ENCODE data around the gene FLT4.
"Not testable (repeated sequence)": the region's sequence is repeated elsewhere in the genome, so short reads cannot be mapped to it uniquely, and the experiment has no call there.

Gene FLT4

DNA sequence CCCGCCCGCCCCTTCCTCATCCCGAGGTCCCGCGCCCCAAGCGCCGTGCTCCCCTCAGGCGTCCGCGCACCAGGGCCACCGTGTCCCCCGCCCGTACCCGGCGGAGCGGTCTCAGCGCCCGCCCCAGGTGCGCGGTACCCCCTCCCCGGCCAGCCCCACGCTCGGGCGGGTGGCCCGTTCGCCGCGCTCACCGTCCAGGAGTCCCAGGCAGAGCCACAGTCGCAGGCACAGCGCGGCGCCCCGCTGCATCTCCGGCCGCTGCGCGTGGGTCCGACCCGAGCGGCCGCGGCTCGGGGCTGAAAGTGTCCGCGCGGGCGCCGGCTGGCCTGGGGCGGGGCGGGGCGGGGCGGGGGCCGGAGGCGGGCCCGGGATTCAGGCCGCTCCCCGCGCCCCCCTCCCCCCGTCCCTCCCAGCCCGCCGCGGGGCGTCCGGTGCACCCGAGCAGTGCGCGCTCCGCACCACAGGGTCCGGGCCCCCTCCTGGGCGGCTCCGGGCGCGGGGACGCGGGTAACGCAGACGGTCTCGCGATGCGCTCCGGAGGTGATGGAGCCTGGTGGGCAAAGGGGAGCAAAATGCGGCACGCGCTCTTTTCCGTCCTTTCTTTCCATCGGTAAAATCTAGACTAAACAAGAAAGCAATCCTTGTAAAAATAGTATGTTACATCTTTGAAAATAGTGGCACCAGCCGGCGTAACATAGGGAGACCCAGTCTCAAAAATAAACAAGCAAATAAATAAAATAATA lies at the start of gene FLT4:
FLT4 (minus strand) TSS at position 304 of the 743 bp plus-strand sequence; CDS start at position 249, 55 bp downstream.
- in situ Hi-C loops (cut with MboI; ENCODE audit: low sequenced_read_pairs) = no loop called here

DNA sequence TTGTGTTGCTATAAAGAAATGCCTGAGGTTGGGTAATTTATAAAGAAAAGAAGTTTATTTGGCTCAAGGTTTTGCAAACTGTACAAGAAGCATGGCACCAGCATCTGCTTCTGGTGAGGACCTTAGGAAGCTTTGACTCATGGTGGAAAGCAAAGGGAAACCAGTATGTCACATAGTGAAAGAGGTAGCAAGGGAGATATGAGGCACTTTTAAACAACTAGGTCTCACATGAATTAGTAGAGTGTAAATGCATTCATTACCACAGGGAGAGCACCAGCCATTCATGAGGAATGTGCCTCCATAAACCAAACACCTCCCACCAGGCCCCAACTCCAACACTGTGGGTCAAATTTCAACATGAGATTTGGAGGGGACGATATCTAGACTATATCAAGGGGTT lies 49.6 kb upstream of the FLT4 start:
- in situ Hi-C loops (cut with MboI; ENCODE audit: low sequenced_read_pairs) = no loop called here

DNA sequence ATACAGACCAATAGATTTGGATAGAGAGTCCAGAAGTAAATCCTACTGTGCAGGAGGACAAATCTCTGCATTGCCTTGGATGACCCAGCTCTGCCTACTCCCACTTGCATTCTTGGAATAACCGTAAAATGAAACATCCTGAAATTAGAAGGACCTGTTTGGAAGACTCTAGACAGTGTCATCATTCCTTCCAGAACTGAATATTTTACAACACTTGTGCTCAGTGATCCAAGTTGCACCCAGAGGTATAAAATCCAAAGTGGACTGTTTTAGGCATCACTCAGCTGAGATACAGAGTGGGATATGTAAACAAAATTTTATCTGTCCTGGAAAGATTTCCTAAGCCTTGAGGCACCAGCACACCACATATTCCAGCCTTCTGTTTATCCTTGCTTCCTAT lies 46.7 kb upstream of the FLT4 start:
- in situ Hi-C loops (cut with MboI; ENCODE audit: low sequenced_read_pairs) = no loop called here

DNA sequence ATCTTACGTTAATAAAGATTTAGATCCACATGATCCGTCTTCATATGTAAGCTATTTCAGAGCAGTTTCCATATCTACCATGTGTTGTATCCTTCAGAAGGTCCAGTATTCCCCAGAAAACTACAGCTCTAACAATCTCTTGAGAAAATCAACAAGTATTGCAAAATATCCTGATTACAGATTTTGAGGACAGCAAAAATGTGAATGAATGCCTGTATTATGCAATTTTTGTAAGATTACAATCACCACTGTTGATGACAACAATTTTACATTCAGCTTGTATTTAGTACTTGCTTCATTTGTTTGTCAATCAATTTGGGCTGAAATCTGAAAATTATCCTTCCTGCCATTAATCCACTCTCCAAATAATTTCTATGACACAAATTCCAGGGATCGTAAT lies 43.0 kb upstream of the FLT4 start:
- in situ Hi-C loops (cut with MboI; ENCODE audit: low sequenced_read_pairs) = no loop called here

DNA sequence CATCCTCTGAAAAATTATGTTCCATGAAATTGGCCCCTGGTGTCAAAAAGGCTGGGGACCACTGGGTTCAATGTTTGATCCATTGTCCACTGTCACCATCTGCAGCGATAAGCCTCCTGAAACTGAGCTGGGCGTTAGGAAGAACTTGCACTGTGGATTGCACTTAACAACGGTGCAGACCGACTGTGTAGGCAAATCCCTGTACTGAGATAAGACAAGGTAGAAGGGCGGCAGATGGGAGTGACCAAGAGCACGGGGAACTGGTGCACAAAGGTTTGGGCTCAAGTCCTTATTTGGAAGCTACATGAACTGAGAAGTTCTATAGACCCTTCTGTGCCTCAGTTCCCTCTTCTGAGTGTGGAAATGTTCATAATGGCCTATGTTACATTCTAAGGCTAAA lies 41.6 kb upstream of the FLT4 start:
- in situ Hi-C loops (cut with MboI; ENCODE audit: low sequenced_read_pairs) = no loop called here

DNA sequence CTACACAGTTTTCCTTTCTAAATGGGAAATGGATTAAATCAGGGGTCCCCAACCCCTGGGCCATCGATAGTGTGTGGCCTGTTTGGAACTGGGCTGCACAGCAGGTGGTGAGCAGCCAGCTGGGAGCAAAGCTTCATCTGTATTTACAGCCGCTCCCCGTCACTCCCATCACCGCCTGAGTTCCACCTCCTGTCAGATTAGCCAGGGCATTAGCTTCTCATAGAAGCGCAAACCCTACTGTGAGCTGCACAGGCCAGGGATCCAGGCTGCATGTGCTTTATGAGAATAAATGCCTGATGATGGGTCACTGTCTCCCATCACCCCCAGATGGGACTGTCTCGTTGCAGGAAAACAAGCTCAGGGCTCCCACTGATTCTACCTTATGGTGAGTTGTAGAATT lies 41.2 kb upstream of the FLT4 start:
- in situ Hi-C loops (cut with MboI; ENCODE audit: low sequenced_read_pairs) = no loop called here

DNA sequence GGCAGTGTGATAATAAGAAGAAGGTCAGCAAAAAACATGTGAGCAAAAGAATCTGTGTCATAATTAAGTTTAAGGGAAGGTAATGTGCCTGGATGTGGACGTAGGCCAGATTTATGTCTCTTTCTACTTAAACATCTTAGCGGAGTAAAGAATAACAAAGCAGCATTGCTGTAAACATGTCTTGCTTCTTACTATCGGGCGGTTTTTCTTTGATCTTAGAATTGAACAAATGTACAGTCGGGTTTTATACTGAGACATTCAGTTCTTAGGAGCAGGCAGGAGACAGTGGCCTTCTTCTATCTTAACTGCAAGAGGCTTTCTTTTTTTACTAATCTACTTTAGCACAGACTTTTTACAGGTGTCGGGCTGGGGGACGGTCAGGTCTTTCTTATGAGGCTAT lies 40.4 kb upstream of the FLT4 start:
- in situ Hi-C loops (cut with MboI; ENCODE audit: low sequenced_read_pairs) = no loop called here

DNA sequence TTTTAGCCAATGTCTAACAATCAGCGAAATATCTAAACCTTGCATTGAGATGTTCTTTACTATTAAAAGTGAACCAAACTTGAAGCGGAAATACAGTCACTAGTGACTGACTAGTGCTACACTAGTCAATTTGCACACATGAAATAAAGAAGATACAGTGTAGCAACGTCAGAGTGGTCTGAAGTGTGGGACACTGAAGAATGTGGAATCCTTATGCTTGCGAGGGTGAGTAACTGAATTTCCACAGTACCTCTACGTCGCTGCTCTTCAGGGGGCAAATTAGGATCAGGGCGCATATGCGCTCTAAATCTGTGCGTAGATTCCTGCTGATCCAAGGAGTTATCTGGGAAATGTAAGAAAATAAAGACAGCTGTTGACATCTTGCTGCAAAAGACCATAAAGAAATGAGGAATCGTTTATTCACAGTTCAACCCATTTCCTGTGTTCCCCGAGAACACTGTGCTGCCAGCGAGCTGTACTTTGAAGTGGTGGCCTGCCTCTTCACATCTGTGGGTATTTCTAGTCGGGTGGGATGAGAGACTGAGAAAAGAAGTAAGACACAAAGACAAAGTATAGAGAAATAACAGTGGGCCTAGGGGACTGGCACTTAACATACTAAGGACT lies 39.8 kb upstream of the FLT4 start:
- in situ Hi-C loops (cut with MboI; ENCODE audit: low sequenced_read_pairs) = no loop called here

DNA sequence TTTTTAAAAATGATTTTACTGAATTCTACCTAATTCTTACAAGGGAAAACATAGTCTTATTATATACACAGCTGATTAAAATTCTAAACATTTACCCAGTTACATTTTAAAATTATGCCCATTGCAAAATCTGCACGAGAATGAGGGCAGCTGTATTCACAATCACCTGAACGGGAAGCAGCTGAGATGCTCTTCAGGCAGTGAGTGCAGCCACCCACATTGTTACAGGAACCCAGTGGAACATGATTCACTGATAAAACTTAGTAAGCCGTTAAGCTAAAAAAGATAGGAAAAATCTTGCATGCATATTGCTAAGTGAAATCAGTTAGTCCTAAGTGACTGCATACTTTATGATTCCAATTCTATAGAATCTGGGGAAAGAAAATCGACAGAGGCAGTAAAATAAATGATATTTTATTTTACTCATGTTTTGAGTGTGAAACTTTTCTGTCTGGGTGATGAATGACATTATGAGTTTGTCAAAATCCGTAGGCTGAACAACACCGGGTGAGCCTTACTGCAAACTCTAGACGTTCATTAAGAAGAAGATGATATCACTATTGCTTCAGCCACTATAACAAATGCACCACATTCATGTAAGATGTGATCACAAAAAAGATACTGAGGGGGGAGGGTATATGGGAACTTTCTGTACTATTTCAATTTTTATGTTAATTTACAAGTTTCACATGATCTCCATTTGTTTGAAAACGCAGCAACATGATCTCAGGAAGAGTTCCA lies 39.1 kb upstream of the FLT4 start:
- in situ Hi-C loops (cut with MboI; ENCODE audit: low sequenced_read_pairs) = no loop called here

DNA sequence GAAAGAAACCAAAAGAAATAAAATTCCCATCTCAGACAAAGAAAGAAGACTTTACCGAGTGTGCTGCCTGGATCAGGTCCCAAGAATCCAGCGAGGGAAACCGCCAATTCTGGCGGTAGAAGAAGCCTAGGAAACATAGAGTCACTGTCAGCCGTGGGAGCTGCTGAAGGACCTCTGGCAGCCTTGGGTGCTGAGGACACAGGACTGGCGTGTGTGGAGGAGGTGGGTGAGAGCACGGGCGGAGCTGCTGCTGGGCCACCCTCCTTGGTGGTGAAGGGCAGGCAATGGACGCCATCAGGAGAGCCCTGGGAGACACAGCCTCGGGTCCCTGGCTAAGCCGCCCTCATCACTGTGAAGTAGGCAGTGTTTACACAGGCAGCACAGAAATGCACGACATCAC lies 37.4 kb upstream of the FLT4 start:
- in situ Hi-C loops (cut with MboI; ENCODE audit: low sequenced_read_pairs) = not testable (repeated sequence)

DNA sequence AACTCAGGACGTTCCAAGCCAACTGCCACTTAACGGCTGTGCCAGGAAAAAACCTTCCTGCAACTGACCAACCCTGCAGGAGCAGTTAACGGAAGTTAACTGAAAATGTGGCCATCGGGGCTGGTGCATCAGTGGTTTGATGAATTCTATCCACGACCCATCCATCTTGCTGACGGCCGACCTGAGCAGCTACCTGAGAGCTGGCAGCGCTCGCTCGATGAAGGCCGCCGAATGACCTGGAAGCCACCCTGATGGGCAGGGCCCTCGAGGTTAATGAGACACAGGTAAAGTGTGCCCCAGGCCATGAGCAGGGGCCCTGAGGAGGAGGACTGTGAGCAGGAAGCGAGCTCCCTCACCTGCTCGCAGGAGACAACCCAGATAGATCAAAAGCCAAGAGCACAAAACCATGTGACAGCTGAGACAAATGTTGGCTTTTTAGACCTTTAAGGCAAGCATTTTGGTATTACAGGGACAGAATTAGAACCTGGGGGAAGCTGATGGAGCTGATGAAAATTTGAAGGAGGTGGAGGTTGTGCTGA lies 35.3 kb upstream of the FLT4 start:
- in situ Hi-C loops (cut with MboI; ENCODE audit: low sequenced_read_pairs) = no loop called here

DNA sequence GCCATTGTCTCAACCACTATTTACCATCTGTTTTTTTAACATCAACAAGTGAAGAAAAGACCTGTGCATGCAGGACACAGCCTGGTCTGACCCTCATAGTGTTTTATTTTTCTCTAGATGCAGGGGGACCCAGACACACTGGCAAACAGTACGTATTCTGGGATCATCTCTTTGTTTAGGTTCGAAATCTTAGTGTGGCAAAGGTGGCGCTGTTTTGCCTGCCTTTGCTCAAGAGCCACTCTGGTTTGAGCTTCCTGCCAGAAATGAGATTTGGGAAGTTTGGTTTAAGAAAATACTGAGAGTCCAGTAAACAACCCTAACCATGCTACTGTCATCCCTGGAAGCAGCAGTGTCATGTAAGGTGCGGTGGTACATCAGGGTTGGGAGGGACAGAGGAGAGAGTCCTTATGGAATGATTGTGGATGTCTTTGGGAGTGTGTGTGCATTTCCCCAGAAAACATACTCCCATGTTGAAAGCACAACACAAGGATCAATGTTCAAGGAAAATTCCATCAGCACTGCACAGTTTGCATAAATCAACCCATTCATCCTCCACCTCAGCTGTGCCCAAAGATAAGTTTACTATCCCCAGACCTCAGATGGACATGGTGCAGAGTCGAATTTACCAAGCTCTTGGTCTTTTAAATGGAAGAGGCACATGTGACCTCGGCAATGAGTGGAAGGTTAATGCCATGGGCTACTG lies 34.0 kb upstream of the FLT4 start:
- in situ Hi-C loops (cut with MboI; ENCODE audit: low sequenced_read_pairs) = no loop called here

DNA sequence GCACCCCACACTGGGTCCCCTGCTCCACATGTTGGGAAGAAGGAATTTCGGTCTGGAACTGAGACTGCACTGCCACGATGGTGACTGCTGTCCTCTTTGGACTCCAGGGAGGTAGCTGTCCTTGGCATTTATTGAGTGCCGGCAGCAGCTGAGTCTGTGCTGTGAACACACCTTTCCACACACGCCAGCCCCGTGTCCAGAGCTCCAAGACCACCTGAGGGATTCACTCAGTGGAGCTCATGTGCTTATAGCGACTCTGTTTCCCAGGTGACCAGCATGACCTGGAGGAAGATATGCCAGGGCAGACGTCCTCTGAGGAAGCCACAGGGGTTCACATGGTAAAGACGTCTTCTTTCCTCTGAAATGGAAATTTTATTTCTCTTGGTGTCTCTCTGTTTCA lies 33.2 kb upstream of the FLT4 start:
- in situ Hi-C loops (cut with MboI; ENCODE audit: low sequenced_read_pairs) = no loop called here

DNA sequence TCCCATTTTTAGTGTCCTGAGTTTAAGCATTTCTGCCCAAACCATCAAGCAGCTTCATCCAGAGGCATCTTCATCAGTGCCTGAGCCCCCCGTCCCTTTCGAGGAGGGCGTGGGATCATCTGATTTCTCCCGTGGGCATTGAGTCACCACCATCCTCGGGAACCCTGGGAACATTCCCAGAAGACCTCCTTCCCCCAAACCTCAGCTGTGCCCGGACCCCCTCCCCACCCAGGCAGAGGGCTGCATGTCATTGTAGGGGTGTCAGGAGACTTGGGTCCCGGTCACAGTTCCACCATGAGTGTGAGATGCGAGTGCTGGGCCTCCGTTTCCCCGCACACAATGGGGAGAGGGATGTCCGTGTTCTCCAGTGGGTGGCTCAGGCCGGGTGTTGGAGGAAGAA lies 32.6 kb upstream of the FLT4 start:
- in situ Hi-C loops (cut with MboI; ENCODE audit: low sequenced_read_pairs) = not testable (repeated sequence)

DNA sequence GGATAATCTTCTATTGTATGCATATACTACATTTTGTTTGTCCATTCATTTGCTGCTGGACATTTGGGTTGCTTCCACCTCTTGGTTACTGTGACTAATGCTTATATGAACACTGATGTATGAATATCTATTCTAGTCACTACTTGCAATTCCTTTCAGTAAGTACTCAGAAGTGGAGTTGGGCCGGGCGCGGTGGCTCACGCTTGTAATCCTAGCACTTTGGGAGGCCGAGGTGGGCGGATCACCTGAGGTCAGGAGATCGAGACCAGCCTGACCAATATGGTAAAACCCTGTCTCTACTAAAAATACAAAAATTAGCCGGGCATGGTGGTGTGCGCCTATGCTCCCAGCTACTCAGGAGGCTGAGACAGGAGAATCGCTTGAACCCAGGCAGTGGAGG lies 28.9 kb upstream of the FLT4 start:
- in situ Hi-C loops (cut with MboI; ENCODE audit: low sequenced_read_pairs) = not testable (repeated sequence)

DNA sequence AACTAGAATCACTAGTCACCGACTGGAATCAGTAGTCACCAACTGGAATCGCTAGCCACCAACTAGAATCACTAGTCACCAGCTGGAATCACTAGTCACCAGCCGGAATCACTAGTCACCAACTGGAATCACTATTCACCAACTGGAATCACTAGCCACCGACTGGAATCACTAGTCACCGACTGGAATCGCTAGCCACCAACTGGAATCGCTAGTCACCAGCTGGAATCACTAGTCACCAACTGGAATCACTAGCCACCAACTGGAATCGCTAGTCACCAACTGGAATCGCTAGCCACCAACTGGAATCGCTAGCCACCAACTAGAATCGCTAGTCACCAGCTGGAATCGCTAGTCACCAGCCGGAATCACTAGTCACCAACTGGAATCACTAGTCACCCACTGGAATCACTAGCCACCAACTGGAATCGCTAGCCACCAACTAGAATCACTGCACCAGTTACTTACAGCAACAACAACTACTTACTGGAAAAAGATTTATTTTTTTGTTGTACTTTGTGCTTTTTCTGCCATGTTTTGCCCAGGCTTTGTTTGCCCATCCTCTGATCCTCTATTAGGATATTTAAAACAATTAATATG lies 25.7 kb upstream of the FLT4 start:
- in situ Hi-C loops (cut with MboI; ENCODE audit: low sequenced_read_pairs) = no loop called here

DNA sequence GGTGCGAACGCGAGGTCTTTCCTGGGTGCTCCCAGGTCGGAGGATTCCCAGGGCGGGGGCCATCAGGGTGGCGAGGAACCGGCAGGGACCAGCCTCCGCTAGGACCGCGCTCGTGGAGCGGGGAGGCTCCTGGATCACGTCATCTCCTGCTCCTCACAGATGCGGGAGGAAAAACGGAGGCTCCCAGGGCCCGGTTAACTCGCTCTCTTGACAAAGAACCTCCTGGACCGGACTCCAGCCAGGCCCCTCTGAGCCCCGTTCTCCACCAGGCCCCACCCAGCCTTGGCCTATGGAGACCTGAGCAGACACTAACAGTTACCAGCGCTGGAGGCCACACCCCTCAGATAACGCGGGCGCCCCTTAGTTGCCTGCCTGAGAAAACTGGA lies 24.7 kb upstream of the FLT4 start:
- in situ Hi-C loops (cut with MboI; ENCODE audit: low sequenced_read_pairs) = not testable (repeated sequence)

DNA sequence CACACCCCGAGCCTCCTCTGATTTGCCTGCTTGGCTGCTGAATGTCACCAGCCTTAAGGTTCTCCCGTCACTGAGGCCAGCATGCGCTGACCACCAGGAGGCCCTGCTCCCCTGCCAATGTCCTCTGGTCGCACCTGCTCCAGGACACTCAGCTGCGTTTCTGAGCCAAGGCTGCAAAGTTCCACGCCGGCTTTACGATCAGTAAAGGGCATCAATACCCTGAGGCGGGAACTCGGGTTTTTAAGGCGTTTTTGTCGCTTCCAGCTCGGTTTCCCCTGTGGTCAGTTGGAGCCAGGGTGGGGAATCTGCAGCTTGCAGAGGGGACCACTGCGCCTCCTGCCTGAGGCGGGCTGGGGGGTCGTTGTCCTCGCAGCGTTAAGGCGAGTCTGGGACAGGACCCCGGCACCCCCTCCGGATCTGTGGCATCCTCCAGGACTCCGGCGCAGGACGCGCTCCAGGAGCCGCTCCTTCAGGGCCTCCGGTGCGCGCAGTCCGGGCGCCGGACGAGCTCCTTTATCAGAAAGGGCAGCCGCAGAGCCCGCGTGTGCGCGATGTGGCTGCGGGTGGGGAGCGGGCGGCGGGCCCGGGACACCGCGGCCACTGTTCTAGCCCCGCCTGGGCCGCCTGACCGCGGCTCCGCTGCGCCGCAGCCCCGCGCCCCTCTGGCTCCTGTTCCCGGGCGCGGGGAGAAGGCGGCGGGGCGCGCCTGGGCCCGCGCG lies 24.1 kb upstream of the FLT4 start:
- in situ Hi-C loops (cut with MboI; ENCODE audit: low sequenced_read_pairs) = no loop called here

DNA sequence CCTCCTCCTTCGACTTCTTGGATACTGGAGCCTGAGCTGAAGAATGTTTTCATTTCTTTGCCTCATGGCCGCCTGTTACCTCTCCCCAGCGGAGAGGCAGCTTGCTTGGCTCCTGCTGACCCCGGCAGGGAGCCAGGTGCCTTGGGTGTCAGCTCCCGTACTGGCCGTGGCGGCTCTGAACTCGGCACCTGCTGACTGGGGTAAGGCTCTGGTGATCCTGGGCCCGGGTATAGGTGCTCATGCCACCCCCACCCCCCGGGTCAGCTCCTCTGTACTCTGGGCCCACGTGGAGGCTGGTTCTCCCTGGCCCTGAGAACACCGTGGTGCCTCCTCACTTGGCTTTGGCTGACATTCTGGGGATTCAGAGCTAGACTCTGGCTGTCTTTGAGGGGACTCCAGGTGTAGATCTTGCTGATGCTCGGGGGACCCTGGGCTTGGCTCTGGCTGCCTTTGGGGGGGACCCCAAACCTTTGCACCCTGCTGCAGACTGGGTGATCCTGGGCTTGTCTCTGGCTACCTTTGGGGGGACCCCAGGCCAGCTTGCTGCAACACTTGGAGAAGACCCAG lies 22.6 kb upstream of the FLT4 start:
- in situ Hi-C loops (cut with MboI; ENCODE audit: low sequenced_read_pairs) = not testable (repeated sequence)
